Brain microvascular endothelial cell (primary cell): ENCODE measurements around the gene NSD1.

ENCODE experiments used
- DNase-seq: peaks from one replicate; pipeline ENCODE4 v3.0.0-alpha.2; 2020
- H3K27ac ChIP-seq: fragments of 250-450 bp; sonication (Bioruptor Pico); 2 replicates; pipeline ENCODE4 v1.5.1; 2020; ENCODE audit warnings: mild to moderate bottlenecking, moderate library complexity
- H3K27me3 ChIP-seq: fragments of 250-450 bp; sonication (Bioruptor Pico); replicated peaks from 2 replicates; pipeline ENCODE4 v1.5.1; 2020; ENCODE audit warnings: mild to moderate bottlenecking
- H3K36me3 ChIP-seq: fragments of 250-450 bp; sonication (Bioruptor Pico); replicated peaks from 2 replicates; pipeline ENCODE4 v1.5.1; 2020; ENCODE audit warnings: mild to moderate bottlenecking
- H3K4me3 ChIP-seq: 2 replicates; pipeline ENCODE4 v1.5.1; 2011; ENCODE audit warnings: low read depth, mild to moderate bottlenecking, control low read depth, low read length, moderate library complexity
- in situ Hi-C: cut with HindIII; loops from 2 replicates; pipeline ENCODE4 v1.10.0; 2017; ENCODE audit warnings: low sequenced_read_pairs, low pct_ligation_motif_present
- TF ChIP-seq, protein P1 (sequence below): IDR thresholded peaks from 2 replicates; pipeline ENCODE4 v1.5.1; 2011; ENCODE audit warnings: low read depth, mild to moderate bottlenecking, moderate library complexity, low read length, control low read depth, inconsistent platforms; ENCODE audit errors: missing control alignments

NSD1 gene

DNA sequence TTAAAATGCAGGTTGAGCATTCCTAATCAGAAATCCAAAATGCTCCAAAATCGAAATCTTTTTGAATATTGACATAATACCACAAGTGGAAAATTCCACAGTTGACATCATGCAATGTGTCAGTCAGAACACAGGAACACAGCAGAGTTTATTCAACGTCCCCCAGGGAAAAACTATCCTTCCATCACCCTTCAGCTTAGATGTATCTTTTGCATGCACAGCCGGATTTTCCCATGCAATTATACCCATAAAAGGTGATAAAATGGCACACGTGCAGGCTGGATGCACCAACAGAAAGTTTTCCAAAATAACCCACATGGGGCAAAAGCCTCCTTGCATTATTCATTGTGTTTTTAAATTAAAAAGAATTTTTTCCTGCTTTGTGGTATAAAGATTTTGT is 98.8 kb downstream of the NSD1 start:
- in situ Hi-C loops: no loop called here
- no peak overlapping the region for H3K27ac ChIP-seq
- H3K27me3 ChIP-seq: no peaks in the 10 kb centered on the region
- TF ChIP-seq, protein P1, sequence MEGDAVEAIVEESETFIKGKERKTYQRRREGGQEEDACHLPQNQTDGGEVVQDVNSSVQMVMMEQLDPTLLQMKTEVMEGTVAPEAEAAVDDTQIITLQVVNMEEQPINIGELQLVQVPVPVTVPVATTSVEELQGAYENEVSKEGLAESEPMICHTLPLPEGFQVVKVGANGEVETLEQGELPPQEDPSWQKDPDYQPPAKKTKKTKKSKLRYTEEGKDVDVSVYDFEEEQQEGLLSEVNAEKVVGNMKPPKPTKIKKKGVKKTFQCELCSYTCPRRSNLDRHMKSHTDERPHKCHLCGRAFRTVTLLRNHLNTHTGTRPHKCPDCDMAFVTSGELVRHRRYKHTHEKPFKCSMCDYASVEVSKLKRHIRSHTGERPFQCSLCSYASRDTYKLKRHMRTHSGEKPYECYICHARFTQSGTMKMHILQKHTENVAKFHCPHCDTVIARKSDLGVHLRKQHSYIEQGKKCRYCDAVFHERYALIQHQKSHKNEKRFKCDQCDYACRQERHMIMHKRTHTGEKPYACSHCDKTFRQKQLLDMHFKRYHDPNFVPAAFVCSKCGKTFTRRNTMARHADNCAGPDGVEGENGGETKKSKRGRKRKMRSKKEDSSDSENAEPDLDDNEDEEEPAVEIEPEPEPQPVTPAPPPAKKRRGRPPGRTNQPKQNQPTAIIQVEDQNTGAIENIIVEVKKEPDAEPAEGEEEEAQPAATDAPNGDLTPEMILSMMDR: no peak
- H3K4me3 ChIP-seq: no peak overlapping the region
- H3K36me3 ChIP-seq: peaks cover 3% of the 10 kb centered on the region
- DNase-seq: peak; percentile 16

DNA sequence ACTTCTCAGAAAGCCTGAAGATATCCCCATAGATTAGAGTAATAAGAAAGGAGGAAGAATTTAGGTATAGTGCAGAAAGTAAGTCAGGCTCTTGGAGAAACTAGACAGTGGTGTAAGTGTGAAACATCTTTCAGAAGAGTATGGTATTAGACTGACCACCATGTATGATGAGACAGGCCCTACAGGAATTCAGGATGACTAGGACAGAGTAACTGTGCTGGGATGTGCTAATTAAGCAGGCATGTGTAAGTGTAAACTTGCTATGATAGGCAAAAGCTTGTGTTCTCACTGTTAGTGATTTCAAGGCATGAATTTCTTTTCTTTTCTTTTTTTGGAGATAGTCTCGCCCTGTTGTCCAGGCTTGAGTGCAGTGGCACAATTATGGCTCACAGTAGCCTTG is 99.2 kb downstream of the NSD1 start:
- TF ChIP-seq, protein P1: no peak
- no peaks in the 10 kb centered on the region for H3K27me3 ChIP-seq
- no peak overlapping the region for H3K4me3 ChIP-seq
- no peak overlapping the region for H3K27ac ChIP-seq
- H3K36me3 ChIP-seq: peaks cover 6% of the 10 kb centered on the region
- in situ Hi-C loops: no loop called here
- peak; percentile 35 for DNase-seq

DNA sequence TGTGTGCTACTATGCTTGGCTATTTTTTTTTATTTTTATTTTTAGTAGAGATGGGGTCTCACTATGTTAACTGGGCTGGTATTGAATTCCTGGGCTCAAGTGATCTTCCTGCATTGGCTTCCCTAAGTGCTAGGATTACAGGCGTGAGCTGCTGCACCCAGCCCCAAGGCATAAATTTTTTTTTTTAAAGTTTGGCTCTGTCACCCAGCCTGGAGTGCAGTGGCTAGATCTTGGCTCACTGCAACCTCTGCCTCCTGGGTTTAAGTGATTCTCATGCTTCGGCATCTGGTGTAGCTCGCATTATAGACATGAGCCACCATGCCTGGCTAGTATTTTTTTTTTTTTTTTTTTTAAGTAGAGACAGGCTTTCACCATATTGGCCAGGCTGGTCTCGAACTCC is 99.6 kb downstream of the NSD1 start:
- in situ Hi-C loops: no loop called here
- peaks cover 10% of the 10 kb centered on the region for H3K36me3 ChIP-seq
- H3K27ac ChIP-seq: no peak overlapping the region
- no peak for DNase-seq
- no peak overlapping the region for H3K4me3 ChIP-seq
- TF ChIP-seq, protein P1: no peak
- H3K27me3 ChIP-seq: no peaks in the 10 kb centered on the region

DNA sequence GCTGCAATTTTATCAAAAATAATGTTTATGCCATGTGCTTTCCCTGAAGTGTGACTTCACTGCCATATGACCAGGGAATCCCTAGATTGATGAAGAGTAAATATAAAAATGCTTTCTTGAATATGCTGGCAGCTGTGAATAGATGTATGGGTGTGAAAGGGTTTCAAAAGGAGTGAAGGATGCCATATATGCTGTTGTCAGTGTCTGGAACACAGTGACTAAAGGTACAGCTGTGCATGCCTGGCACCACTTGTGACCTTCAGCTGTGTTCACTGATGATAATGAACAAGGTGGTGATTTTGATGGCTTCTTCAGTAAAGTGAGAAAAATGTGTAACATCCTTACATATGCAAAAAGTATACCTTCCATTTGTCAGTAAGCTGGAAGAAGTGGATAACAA is 100.2 kb downstream of the NSD1 start:
- Histone ChIP-seq H3K36me3 (peaks cover 14% of the 10 kb centered on the region), H3K27me3 (no peaks in the 10 kb centered on the region), H3K4me3 (no peak overlapping the region), H3K27ac (no peak overlapping the region)
- in situ Hi-C loops: no loop called here
- TF ChIP-seq, protein P1: no peak
- no peak for DNase-seq

DNA sequence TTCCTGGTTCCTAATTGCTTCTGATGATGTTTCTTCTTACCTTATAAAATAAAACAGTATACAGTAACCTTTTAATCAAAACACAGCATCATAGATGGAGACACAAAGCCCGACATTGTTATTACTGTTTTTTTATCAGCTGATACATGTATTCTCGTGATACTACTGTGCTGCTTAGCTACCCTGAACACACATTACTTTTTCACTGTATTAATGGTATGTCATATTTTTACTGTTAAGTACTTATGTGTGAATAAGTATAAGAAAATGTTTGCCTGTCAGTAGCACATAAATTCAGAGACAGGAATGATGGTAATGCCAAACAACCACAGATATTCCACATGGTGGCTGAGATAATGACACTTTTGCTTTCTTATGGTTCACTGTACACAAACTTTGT is 101.3 kb downstream of the NSD1 start:
- Histone ChIP-seq H3K27ac (no peak overlapping the region), H3K36me3 (peaks cover 18% of the 10 kb centered on the region), H3K4me3 (no peak overlapping the region), H3K27me3 (no peaks in the 10 kb centered on the region)
- in situ Hi-C loops: no loop called here
- DNase-seq: no peak
- TF ChIP-seq, protein P1: no peak

DNA sequence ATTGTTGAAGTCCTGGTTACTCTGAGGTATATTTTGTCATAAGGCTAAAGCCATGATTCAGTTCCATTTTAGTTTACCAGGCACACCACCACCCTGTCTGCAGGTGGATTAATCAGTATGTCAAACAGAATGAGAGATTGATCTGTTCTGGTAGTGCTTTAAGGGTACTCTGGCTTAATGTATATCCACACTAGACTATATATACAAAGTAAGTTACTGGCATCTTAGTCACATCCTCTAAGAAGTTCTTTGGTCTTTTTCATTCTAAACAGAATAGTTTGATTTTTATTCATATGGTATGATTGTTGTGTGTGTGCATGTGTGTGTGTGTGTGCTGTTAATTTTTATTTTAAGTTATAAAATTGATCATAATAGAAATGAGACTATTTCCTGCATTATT is 108.2 kb downstream of the NSD1 start:
- Histone ChIP-seq H3K27ac (no peak overlapping the region), H3K4me3 (no peak overlapping the region), H3K36me3 (peaks cover 27% of the 10 kb centered on the region), H3K27me3 (no peaks in the 10 kb centered on the region)
- in situ Hi-C loops: no loop called here
- no peak for DNase-seq
- TF ChIP-seq, protein P1: no peak
